IMR-90 (cell line): ENCODE data around the gene PINK1. TPM values are rescaled to one million over a fixed set of nuclear protein-coding genes. Genes with fewer than 3 reads are reported as not detected.

ENCODE experiments used
- CEBPB ChIP-seq: IDR thresholded peaks from 2 replicates; pipeline ENCODE4 v1.6.1; 2012; ENCODE audit warnings: low read depth, low read length, improper control_type of control experiment
- FOS ChIP-seq: fragments of 150-350 bp; IDR thresholded peaks from 2 replicates; pipeline ENCODE4 v1.6.1; 2016; ENCODE audit warnings: low read depth, low read length
- SMC3 ChIP-seq: fragments of 150-350 bp; IDR thresholded peaks from 2 replicates; pipeline ENCODE4 v1.6.1; 2016; ENCODE audit warnings: low read depth, mild to moderate bottlenecking, antibody characterized with exemption, low read length, moderate library complexity
- polyA plus RNA-seq, 3 experiments: library from polyadenylated mRNA; depleted of rRNA; stranded (reverse); fragments of >200 nt; gene quantifications; 2 replicates each; pipeline ENCODE4 v1.2.3, GENCODE V29; 2012; ENCODE audit warnings: low replicate concordance in 1 of 3
- total RNA-seq: library from RNA; depleted of rRNA; stranded (reverse); fragments of >200 nt; gene quantifications from 2 replicates; pipeline ENCODE4 v1.2.3, GENCODE V29; 2012
- TF ChIP-seq, protein P1 (sequence below): fragments of 150-350 bp; IDR thresholded peaks from 2 replicates; pipeline ENCODE4 v1.6.1; 2016; ENCODE audit warnings: low read depth, mild to moderate bottlenecking, low read length, moderate library complexity, borderline replicate concordance
- TF ChIP-seq, protein P2 (sequence below): conservative IDR thresholded peaks from 2 replicates; pipeline ENCODE4 v1.5.1; 2012; ENCODE audit warnings: mild to moderate bottlenecking, low read depth, low read length, improper control_type of control experiment

PINK1 gene
- total and polyA plus RNA-seq, 2 of the 4 experiments (the other 2 are of a cell fraction) = 52.9 to 55.2 TPM

DNA sequence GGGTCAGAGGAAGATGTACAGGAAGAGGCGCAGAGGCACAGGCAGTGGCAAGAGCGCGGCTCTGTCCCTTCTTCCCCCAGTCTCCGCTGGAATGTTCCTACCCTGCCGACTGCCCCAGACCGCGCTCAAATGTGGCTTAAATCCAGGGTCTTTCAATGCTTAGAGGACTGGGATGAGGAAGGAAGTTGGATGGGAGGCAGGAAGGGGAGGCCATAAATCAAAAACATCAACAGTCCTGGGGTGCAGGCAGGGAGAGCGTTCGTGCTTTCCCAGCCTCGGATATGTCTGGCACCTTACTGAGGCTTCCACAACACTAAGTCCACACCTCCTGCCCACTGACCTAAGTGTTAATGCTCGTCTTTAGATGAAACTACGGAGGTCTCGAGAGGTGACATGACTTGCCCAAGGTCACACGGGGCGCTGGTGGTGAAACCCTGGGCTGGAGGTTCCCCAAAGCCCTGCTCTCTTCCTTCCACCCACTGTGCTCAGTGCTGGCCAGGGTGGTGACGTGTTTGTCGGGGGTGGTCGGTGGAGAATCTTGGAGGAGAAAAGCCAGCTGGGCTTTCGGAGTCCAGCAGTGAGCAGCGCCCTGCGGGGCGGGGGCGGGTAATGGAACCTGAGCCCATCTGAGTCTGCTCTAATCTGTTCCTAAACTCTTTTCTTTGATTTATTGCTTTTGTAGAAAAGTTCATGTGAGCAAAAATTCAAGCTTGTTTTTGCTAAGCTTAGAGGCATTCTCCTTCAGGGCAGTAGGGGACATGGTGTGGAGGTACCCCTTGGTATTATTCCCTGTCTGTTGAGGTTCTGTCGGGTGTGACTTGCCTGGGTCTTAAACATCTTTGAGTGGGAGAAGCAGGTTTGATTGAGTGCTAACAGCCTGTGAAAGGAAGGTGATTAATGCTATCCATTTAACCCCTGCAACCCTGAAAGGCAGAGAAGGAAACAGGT is 43.7 kb upstream of the PINK1 start (continued):
- TF ChIP-seq, protein P1, sequence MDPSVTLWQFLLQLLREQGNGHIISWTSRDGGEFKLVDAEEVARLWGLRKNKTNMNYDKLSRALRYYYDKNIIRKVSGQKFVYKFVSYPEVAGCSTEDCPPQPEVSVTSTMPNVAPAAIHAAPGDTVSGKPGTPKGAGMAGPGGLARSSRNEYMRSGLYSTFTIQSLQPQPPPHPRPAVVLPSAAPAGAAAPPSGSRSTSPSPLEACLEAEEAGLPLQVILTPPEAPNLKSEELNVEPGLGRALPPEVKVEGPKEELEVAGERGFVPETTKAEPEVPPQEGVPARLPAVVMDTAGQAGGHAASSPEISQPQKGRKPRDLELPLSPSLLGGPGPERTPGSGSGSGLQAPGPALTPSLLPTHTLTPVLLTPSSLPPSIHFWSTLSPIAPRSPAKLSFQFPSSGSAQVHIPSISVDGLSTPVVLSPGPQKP = no peak
- TF ChIP-seq FOS (no peak), CEBPB (peak; percentile 35; the same call in 1 of the 2 replicates), SMC3 (no peak)
- TF ChIP-seq, protein P2, sequence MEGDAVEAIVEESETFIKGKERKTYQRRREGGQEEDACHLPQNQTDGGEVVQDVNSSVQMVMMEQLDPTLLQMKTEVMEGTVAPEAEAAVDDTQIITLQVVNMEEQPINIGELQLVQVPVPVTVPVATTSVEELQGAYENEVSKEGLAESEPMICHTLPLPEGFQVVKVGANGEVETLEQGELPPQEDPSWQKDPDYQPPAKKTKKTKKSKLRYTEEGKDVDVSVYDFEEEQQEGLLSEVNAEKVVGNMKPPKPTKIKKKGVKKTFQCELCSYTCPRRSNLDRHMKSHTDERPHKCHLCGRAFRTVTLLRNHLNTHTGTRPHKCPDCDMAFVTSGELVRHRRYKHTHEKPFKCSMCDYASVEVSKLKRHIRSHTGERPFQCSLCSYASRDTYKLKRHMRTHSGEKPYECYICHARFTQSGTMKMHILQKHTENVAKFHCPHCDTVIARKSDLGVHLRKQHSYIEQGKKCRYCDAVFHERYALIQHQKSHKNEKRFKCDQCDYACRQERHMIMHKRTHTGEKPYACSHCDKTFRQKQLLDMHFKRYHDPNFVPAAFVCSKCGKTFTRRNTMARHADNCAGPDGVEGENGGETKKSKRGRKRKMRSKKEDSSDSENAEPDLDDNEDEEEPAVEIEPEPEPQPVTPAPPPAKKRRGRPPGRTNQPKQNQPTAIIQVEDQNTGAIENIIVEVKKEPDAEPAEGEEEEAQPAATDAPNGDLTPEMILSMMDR = 0 out of 2 replicates have a peak, but pooled peaks have one; percentile 5
